ENCODE results near the gene PTPRN2. TPM values are rescaled to one million over a fixed set of nuclear protein-coding genes. Genes with fewer than 3 reads are reported as not detected.

The PTPRN2 gene
- total RNA-seq, 2 experiments from 2014 or later, result 0.70 TPM; not detected in 1

GRCh38 chr7:158432369-158433341, 155.0 kb downstream of the PTPRN2 start:
- no peaks in the 10 kb centered on the region for H3K36me3 ChIP-seq (ENCODE audit: insufficient read depth, low read length)
- no peaks in the 10 kb centered on the region for H3K79me2 ChIP-seq (ENCODE audit: insufficient read depth, low read depth, low read length)
- H3K9me2 ChIP-seq (ENCODE audit: insufficient read depth, low read length), result no peaks in the 10 kb centered on the region
- POLR2A ChIA-PET, result no interaction called here
- no peak for DNase-seq (ENCODE audit: low spot score)
- no peak overlapping the region for H3K4me3 ChIP-seq (ENCODE audit: low read depth, low read length, poor library complexity, severe bottlenecking)
- no peak for TF ChIP-seq EZH2phosphoT487 (IDR thresholded peaks at IDR 0.05; ENCODE audit: borderline replicate concordance, low read depth, low read length)
- TF ChIP-seq, protein P1, sequence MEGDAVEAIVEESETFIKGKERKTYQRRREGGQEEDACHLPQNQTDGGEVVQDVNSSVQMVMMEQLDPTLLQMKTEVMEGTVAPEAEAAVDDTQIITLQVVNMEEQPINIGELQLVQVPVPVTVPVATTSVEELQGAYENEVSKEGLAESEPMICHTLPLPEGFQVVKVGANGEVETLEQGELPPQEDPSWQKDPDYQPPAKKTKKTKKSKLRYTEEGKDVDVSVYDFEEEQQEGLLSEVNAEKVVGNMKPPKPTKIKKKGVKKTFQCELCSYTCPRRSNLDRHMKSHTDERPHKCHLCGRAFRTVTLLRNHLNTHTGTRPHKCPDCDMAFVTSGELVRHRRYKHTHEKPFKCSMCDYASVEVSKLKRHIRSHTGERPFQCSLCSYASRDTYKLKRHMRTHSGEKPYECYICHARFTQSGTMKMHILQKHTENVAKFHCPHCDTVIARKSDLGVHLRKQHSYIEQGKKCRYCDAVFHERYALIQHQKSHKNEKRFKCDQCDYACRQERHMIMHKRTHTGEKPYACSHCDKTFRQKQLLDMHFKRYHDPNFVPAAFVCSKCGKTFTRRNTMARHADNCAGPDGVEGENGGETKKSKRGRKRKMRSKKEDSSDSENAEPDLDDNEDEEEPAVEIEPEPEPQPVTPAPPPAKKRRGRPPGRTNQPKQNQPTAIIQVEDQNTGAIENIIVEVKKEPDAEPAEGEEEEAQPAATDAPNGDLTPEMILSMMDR (conservative IDR thresholded peaks at IDR 0.05; ENCODE audit: low read length), result no peak
- H3K4me2 ChIP-seq (ENCODE audit: low read length), result no peak overlapping the region
- no peaks in the 10 kb centered on the region for H4K20me1 ChIP-seq (ENCODE audit: insufficient read depth, low read length)
- intact Hi-C loops (cut with micrococcal nuclease; ENCODE audit: unreplicated experiment), result no loop called here
- H2AFZ ChIP-seq (ENCODE audit: low read length), result no peak overlapping the region
- H3K9me3 ChIP-seq (ENCODE audit: low read length), result no peaks in the 10 kb centered on the region
- CTCF ChIA-PET (ENCODE audit: unreplicated experiment), result interaction anchor here (0.6 kb wide), 1 partner anchor 859 kb away, joined by 3 read pairs; no protein-coding TSS in a partner anchor
- no TSS peak for BruUV-seq (replicated peaks)
- H3K27ac ChIP-seq (ENCODE audit: low read depth, low read length, poor library complexity, severe bottlenecking), result no peak overlapping the region
- H3K4me1 ChIP-seq (ENCODE audit: insufficient read depth, low read length, poor library complexity, severe bottlenecking), result no peaks in the 10 kb centered on the region

- Histone ChIP-seq H3K4me2 (ENCODE audit: low read length) (no peak overlapping the region), H4K20me1 (ENCODE audit: insufficient read depth, low read length) (no peaks in the 10 kb centered on the region), H3K27ac (ENCODE audit: low read depth, low read length, poor library complexity, severe bottlenecking) (no peak overlapping the region), H3K79me2 (ENCODE audit: insufficient read depth, low read depth, low read length) (no peaks in the 10 kb centered on the region), H3K9me2 (ENCODE audit: insufficient read depth, low read length) (no peaks in the 10 kb centered on the region), H3K4me1 (ENCODE audit: insufficient read depth, low read length, poor library complexity, severe bottlenecking) (no peaks in the 10 kb centered on the region), H3K4me3 (ENCODE audit: low read depth, low read length, poor library complexity, severe bottlenecking) (no peak overlapping the region), H3K9me3 (ENCODE audit: low read length) (no peaks in the 10 kb centered on the region), H2AFZ (ENCODE audit: low read length) (no peak overlapping the region), H3K36me3 (ENCODE audit: insufficient read depth, low read length) (no peaks in the 10 kb centered on the region)
- no peak for TF ChIP-seq EZH2phosphoT487 (IDR thresholded peaks at IDR 0.05; ENCODE audit: borderline replicate concordance, low read depth, low read length)
- TF ChIP-seq, protein P1 (conservative IDR thresholded peaks at IDR 0.05; ENCODE audit: low read length), result no peak
- ChIA-PET CTCF (ENCODE audit: unreplicated experiment) (interaction anchor here (0.6 kb wide), 1 partner anchor 860 kb away, joined by 3 read pairs; no protein-coding TSS in a partner anchor), POLR2A (no interaction called here)
- BruUV-seq (replicated peaks), result no TSS peak
- intact Hi-C loops (cut with micrococcal nuclease; ENCODE audit: unreplicated experiment), result no loop called here
- no peak for DNase-seq (ENCODE audit: low spot score)
These were observed 155.7 kb downstream of the PTPRN2 start for GRCh38 chr7:158431941-158432347.

Data from OCI-LY7 (cell line).